NK-92 (cell line): ENCODE measurements around the gene RYR1.
A peak's percentile ranks its signal among the peaks of the same experiment; 100 is the strongest.
"Not testable (repeated sequence)": the region's sequence is repeated elsewhere in the genome, so short reads cannot be mapped to it uniquely, and the experiment has no call there.

Experiments used
- DNase-seq: peaks from one replicate; lab custom pipeline; 2025; ENCODE audit not compliant: unreplicated experiment; lab: John Stamatoyannopoulos, UW

RYR1 gene

GRCh38 chr19:38602856-38603255 is 169.4 kb downstream of the RYR1 start:
- DNase-seq, result not testable (repeated sequence)

GRCh38 chr19:38606131-38606530 is 172.6 kb downstream of the RYR1 start:
- no peak for DNase-seq

- no peak for DNase-seq
Measured at GRCh38 chr19:38614289-38614688, 180.8 kb downstream of the RYR1 start.

GRCh38 chr19:38615007-38615581 is 181.6 kb downstream of the RYR1 start:
- no peak for DNase-seq

GRCh38 chr19:38616265-38616664 is 182.8 kb downstream of the RYR1 start:
- DNase-seq, result no peak

- no peak for DNase-seq
Measured at GRCh38 chr19:38617283-38617763, 183.8 kb downstream of the RYR1 start.

GRCh38 chr19:38617764-38618589 is 184.5 kb downstream of the RYR1 start, which contains the start of gene MAP4K1:
MAP4K1 (minus strand) TSS chr19:38617953; CDS start chr19:38617895, 58 bp downstream.
- no peak for DNase-seq

- peak; percentile 80 for DNase-seq
Measured at GRCh38 chr19:38618590-38619360, 185.3 kb downstream of the RYR1 start, which contains the start of gene EIF3K. EIF3K (plus strand) TSS chr19:38619188; CDS start chr19:38619269, 81 bp downstream.

GRCh38 chr19:38619361-38620174 is 186.1 kb downstream of the RYR1 start:
- DNase-seq, result no peak

GRCh38 chr19:38624822-38625221 is 191.3 kb downstream of the RYR1 start:
- no peak for DNase-seq

- no peak for DNase-seq
Measured at GRCh38 chr19:38626401-38626800, 192.9 kb downstream of the RYR1 start.

GRCh38 chr19:38629568-38629967 is 196.1 kb downstream of the RYR1 start:
- DNase-seq, result no peak

GRCh38 chr19:38631301-38631700 is 197.8 kb downstream of the RYR1 start:
- not testable (repeated sequence) for DNase-seq

GRCh38 chr19:38631811-38632475 is 198.5 kb downstream of the RYR1 start:
- DNase-seq, result not testable (repeated sequence)

GRCh38 chr19:38632476-38633213 is 199.2 kb downstream of the RYR1 start:
- DNase-seq, result no peak

- DNase-seq, result no peak
Measured at GRCh38 chr19:38634757-38635482, 201.4 kb downstream of the RYR1 start.

- no peak for DNase-seq
Measured at GRCh38 chr19:38635483-38636399, 202.2 kb downstream of the RYR1 start.
